ENCODE results near the gene PAM.

PAM gene

GRCh38 chr5:102858808-102859207 lies 103.7 kb downstream of the PAM start:
- no peak for DNase-seq (ENCODE audit: low read depth, low spot score)

GRCh38 chr5:102860035-102860434 lies 104.9 kb downstream of the PAM start:
- DNase-seq (ENCODE audit: low read depth, low spot score): no peak

- DNase-seq (ENCODE audit: low read depth, low spot score): no peak
These were observed 108.0 kb downstream of the PAM start for GRCh38 chr5:102863058-102863457.

DNA sequence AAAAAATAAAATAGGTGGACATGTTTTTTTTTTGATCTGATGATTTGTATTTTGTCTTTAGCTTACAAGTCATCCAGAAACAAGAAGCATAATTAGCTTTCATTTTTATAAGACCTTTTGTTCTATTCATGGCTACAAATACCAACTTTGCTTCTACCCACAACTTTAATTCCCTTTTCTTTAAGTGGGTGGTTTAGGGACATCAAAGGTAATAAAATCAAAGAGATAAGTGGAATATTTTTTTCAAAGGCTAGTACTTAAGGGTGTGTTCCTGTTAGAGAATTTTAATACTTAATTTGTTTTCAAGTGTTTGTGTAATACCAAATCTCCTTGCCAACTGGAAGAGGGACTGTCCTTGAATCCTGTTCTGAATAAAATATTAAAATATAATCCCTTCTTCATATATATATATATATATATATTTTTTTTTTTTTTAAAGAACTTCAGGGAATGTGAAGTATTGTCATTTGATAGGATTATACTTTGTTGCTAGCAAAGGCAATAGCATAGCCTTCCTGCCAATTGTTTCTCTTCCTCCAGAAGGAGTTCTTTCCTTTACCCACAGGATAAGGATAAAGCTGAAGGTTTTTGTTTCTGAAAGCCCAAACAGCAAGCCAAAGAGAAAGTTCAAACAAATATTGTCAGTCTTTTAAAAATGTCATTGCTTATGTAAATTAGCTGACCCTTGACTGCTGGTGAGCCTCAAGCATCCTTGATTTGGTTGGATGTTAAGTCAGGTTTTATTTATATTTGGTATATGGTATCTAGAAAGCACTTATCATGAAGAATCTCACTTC lies 108.9 kb downstream of the PAM start:
- no peak for DNase-seq (ENCODE audit: low read depth, low spot score)

- DNase-seq (ENCODE audit: low read depth, low spot score): no peak
These were observed 110.0 kb downstream of the PAM start for GRCh38 chr5:102865171-102865509.

DNA sequence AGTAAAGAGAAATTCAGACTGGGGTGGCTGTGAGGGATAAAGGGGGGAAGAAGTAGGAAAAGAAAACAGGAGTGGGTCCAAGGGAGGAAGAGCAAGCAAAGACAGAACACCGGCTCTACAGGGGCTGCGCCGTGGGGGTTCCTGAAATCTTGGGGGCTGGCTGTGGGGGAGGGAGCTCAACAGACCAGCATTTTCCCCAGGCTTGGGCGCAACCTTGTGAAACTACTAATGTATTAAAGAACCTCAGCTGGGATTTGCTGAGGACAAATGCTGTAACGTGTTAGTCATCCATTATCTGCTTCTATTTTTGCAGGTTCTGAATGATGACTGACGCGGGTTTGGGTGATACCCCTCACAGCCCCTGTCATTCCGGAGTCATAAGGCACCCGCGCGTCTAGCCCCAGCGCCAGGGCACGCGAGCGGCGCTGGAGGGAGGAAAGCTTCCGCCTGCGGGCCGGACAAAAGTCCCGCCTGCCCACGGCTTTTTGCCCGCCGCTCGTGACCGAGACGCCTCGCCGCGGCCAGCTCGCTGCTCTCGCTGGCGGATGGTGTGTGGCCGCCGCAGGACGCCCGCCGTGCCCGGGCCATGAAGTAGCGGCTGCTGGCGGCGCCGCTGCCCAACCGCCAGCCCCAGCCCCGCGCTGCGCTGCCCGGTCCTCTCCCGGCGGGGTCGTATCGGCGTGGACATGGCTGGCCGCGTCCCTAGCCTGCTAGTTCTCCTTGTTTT lies 110.6 kb downstream of the PAM start:
- DNase-seq (ENCODE audit: low read depth, low spot score): no peak

DNA sequence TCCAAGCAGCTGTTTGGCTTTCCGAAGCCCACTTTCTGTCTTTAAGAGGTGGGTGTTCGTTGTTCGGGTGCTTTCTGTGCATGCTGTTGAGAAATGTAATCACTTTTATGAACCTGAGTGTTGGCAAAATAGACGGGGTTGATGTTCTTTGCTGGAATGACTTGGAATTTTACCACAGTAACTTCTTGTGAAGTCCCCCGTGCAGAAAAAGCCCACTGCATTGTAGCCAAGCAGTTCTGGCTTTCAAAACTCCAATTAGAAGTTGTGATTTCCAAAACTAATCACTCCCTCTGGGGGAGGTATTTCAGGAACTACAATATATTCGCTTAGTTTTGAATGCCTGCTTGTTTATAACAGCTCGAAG lies 111.1 kb downstream of the PAM start:
- no peak for DNase-seq (ENCODE audit: low read depth, low spot score)

DNA sequence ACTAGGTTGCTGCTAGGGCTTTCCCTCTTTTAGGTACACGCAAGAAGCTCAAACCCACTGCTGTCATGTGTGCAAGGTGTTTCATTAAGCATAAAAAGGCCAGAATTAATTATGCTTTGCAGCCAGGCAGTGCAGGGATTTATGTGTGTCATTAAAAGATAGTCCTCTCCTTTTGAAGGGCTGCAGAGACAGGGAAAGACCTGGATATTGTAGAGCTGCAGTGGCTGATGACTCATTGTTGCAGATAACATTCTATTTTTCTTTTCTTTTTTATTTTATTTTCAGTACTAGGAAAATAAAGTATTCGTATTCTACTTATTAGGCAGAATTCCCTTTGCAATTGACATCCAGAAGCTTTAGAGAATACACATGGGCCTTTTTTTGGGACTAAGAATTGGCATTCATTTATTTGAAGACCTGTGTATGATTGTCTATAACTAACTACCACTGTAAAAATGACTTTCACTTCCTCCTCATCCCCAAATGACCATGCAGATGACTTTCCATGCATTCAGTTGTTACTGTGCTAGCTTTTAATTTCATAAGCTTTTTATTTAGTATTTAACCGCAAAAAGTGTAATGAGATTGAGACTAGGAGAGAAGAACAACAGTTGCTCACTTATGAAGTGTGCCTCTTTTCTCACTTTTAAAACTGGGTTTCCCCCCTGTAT lies 113.0 kb downstream of the PAM start:
- no peak for DNase-seq (ENCODE audit: low read depth, low spot score)

DNA sequence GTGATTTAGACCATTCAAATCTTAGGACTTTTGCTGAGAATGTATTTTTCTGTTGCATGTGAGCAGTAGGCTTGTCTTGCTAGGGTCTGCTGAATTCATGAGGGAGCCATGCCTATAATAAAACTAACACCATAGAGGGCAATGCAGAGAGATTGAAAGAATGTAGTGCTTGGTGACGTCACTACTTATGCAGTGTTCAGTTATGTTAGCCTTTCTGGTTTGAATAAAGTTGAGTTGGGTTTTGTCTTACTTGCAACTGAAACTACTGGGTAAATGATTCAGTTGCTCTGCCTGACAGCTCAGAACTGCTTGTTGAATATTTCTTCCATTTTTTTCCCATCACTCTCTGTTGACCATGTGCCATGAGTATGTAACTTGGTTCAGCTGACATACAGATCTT lies 114.1 kb downstream of the PAM start:
- DNase-seq (ENCODE audit: low read depth, low spot score): no peak

DNA sequence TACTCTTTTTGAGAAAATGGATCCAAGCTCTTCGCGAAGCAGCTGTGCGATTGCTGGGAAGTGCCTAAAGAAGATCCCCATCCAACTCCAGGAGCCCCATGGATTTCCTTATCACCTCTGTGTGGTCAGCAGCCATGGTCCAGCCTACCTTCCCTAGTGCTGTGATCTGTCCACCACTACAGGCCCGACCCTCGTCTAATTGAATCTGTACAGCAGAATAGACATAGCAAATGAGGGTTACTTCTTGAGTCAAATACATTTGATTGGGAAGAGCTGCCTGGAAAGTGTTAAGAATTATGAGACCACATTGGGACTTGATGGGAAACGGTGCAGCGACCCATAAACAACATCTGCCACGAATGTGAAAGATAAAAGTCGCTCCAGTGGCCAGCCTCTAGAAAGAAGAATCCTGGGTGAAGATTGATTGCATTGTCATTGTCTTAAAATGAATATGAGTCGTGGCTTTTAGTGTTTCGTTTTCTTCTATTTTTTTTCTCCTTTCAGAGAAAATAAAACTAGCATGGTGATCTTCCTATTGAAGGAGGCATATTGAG lies 118.4 kb downstream of the PAM start:
- no peak for DNase-seq (ENCODE audit: low read depth, low spot score)

DNA sequence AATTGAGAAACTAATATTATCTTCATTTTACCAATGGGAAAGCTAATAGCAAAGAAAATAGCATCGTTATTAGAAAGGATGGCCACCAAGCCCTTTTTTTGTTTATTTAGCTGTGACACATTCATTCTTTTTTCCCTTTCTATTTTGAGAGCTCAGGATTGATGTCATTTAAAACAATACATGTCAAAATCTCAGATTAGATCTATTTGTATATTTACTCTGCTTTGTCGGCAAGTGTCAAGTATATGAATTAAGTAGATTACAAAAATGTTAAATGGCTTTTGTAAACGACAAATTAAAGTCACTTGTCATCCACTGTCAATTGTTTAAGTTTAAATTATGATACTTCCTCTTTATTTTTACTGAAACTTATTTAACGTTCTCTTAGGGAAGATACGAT lies 118.9 kb downstream of the PAM start:
- no peak for DNase-seq (ENCODE audit: low read depth, low spot score)

GRCh38 chr5:102875721-102876123 lies 120.6 kb downstream of the PAM start:
- DNase-seq (ENCODE audit: low read depth, low spot score): no peak

DNA sequence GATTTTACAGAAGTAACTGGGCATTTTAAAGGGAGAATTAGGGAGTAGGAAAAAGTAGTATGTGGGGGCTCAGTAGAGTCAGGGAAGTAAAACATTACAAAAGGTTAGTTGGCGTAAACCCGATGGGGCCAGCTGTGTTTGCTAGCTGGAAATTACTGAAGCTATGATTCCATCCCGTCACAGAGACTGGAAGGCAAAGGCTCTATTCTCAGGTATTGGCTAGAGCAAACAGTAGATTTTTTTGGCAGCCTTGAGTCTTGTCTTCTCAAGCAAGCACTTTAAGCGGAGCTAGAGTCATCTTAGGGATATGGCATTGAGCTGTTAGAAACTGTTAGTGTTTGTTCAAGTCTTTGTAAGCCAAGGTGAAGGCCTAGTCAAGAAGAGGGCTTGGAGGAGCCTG lies 121.5 kb downstream of the PAM start:
- no peak for DNase-seq (ENCODE audit: low read depth, low spot score)

DNA sequence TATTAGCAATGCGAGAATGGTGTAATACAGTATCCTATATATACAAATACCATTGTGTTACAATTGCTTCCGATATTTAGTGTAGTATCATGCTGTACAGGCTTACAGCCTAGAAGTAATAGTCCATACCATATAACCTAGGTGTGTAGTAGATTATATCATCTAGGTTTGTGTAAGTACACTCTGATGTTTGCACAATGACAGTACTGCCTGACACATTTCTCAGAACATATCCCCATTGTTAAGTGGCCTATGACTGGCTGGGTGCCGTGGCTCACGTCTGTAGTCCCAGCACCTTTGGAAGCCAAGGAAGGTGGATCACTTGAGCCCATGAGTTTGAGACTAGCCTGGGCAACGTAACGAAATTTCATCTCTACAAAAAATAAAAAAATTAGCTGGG lies 124.6 kb downstream of the PAM start:
- no peak for DNase-seq (ENCODE audit: low read depth, low spot score)

DNA sequence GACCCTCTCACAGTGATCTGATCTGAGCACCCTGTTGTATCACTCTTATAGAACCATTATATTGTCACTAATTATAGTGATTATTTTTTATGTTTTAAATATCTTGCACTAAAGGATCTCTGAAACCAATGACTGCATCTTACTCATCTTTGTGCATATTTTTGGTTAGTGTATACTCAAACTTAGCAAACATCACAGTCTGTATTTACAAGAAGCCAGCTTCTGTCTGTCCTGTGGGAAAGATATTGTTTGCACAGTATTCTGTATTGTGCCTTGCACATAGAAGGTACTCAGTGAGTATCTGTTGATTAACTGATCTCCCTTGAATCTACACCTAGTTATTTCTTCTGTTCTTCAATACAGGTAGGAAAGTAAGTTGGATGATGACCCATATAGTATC lies 131.5 kb downstream of the PAM start:
- DNase-seq (ENCODE audit: low read depth, low spot score): no peak

- no peak for DNase-seq (ENCODE audit: low read depth, low spot score)
These were observed 133.4 kb downstream of the PAM start for GRCh38 chr5:102888483-102888882.

GRCh38 chr5:102889033-102889432 lies 133.9 kb downstream of the PAM start:
- no peak for DNase-seq (ENCODE audit: low read depth, low spot score)

DNA sequence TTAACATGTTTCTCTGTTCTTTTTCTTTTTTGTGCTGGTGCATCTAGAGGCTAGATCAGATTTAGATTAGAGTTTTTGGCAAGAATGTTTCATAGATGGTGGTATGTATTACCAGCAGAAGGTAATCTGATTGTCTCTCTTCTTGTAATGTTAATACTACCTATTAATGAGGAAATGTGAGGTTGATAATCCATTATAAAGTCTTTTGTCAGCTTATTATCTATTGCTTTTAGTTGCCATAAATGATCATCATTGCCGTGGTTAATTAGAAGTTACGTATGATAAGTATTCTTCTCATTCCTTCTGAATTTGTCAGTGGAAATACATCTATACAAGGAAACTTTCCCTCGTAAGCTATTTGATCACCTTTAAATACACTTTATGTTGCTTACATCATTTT lies 135.0 kb downstream of the PAM start:
- no peak for DNase-seq (ENCODE audit: low read depth, low spot score)

DNA sequence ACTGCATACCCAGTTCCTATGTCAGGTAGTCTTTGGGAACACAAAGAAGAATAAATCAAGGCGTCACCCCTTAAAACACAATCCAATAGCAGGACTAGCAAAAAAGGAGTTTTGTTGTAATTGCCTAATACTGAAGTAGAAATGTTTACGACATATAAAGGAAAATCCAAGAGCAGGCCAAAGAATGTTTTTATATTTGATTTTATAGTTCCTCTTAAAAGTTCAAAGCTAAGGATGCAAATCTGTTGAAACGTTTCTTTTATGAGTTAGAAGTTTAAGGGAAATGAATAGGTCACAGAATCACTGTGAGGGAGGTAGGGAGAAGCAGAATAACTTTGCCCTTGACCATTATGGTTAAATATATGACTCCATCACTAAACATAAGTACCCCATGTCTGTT lies 136.1 kb downstream of the PAM start:
- DNase-seq (ENCODE audit: low read depth, low spot score): no peak

DNA sequence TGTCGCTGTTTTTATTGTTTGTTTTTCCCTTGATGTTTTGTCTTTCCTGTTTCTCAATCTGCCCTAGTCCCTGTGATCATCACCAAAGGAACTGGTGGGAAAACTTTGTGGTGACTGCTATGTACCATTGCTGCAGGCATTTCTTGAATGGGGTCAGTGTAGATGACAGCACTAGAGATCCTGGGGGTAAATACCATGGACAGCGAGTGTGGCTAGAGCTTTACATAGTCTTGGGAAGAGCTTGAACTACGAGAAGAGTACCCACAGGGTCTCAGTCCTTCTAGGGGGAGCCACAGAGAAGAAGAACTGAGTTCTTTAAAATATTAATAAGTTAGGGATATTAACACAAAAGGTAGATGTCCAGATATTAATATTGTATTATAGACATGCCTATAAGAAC lies 138.8 kb downstream of the PAM start:
- DNase-seq (ENCODE audit: low read depth, low spot score): no peak

GRCh38 chr5:102895234-102895633 lies 140.1 kb downstream of the PAM start:
- DNase-seq (ENCODE audit: low read depth, low spot score): no peak

GRCh38 chr5:102895976-102896375 lies 140.9 kb downstream of the PAM start:
- DNase-seq (ENCODE audit: low read depth, low spot score): no peak
